Chondrocyte (in vitro differentiated cells): ENCODE data around the gene GFY. TPM values are rescaled to one million over a fixed set of nuclear protein-coding genes. Genes with fewer than 3 reads are reported as not detected.

Experiments used
- DNase-seq: peaks from one replicate; pipeline ENCODE4 v3.0.0; 2021; ENCODE audit warnings: mixed read lengths, low spot score
- H3K27ac Mint-ChIP-seq: one replicate; pipeline ENCODE4 v1.8.0; 2021; ENCODE audit warnings: mild to moderate bottlenecking, moderate library complexity, mixed read lengths; ENCODE audit not compliant: unreplicated experiment
- H3K27me3 Mint-ChIP-seq: 2 replicates; pipeline ENCODE4 v1.8.0; 2021; ENCODE audit warnings: low read depth, mixed read lengths
- H3K36me3 Mint-ChIP-seq: 2 replicates; pipeline ENCODE4 v1.8.0; 2021; ENCODE audit warnings: low read depth, mixed read lengths
- H3K4me1 Mint-ChIP-seq: 2 replicates; pipeline ENCODE4 v1.8.0; 2021; ENCODE audit warnings: low read depth, mild to moderate bottlenecking, mixed read lengths
- H3K4me3 Mint-ChIP-seq: one replicate; pipeline ENCODE4 v1.8.0; 2021; ENCODE audit warnings: mild to moderate bottlenecking, moderate library complexity, mixed read lengths; ENCODE audit not compliant: unreplicated experiment
- H3K9me3 Mint-ChIP-seq: 2 replicates; pipeline ENCODE4 v1.8.0; 2021; ENCODE audit warnings: low read depth, mixed read lengths
- total RNA-seq: library from RNA; stranded (reverse); gene quantifications from 3 replicates; pipeline ENCODE4 v1.2.1, GENCODE V29; 2021
- TF ChIP-seq, protein P1 (sequence below): fragments of 200-600 bp; sonication (generic); IDR thresholded peaks from 2 replicates; pipeline ENCODE4 v1.5.0; 2021; ENCODE audit warnings: antibody characterized with exemption, mild to moderate bottlenecking, moderate library complexity

Gene GFY
- total RNA-seq, 1 donor from 2014 or later = not detected

- Mint-ChIP-seq H3K36me3 (no peaks in the 10 kb centered on the region), H3K27me3 (peaks cover 23% of the 10 kb centered on the region), H3K27ac (no peak overlapping the region), H3K4me1 (no peaks in the 10 kb centered on the region), H3K9me3 (no peaks in the 10 kb centered on the region), H3K4me3 (no peak overlapping the region)
- DNase-seq = no peak
- TF ChIP-seq, protein P1, sequence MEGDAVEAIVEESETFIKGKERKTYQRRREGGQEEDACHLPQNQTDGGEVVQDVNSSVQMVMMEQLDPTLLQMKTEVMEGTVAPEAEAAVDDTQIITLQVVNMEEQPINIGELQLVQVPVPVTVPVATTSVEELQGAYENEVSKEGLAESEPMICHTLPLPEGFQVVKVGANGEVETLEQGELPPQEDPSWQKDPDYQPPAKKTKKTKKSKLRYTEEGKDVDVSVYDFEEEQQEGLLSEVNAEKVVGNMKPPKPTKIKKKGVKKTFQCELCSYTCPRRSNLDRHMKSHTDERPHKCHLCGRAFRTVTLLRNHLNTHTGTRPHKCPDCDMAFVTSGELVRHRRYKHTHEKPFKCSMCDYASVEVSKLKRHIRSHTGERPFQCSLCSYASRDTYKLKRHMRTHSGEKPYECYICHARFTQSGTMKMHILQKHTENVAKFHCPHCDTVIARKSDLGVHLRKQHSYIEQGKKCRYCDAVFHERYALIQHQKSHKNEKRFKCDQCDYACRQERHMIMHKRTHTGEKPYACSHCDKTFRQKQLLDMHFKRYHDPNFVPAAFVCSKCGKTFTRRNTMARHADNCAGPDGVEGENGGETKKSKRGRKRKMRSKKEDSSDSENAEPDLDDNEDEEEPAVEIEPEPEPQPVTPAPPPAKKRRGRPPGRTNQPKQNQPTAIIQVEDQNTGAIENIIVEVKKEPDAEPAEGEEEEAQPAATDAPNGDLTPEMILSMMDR = no peak
Measured at GRCh38 chr19:49393881-49394280, 31.3 kb upstream of the GFY start.

- Mint-ChIP-seq H3K4me1 (no peaks in the 10 kb centered on the region), H3K9me3 (no peaks in the 10 kb centered on the region), H3K27ac (no peak overlapping the region), H3K4me3 (no peak overlapping the region), H3K36me3 (no peaks in the 10 kb centered on the region), H3K27me3 (peaks cover 17% of the 10 kb centered on the region)
- no peak for DNase-seq
- TF ChIP-seq, protein P1 = no peak
Measured at GRCh38 chr19:49395581-49396407, 29.4 kb upstream of the GFY start.

DNA sequence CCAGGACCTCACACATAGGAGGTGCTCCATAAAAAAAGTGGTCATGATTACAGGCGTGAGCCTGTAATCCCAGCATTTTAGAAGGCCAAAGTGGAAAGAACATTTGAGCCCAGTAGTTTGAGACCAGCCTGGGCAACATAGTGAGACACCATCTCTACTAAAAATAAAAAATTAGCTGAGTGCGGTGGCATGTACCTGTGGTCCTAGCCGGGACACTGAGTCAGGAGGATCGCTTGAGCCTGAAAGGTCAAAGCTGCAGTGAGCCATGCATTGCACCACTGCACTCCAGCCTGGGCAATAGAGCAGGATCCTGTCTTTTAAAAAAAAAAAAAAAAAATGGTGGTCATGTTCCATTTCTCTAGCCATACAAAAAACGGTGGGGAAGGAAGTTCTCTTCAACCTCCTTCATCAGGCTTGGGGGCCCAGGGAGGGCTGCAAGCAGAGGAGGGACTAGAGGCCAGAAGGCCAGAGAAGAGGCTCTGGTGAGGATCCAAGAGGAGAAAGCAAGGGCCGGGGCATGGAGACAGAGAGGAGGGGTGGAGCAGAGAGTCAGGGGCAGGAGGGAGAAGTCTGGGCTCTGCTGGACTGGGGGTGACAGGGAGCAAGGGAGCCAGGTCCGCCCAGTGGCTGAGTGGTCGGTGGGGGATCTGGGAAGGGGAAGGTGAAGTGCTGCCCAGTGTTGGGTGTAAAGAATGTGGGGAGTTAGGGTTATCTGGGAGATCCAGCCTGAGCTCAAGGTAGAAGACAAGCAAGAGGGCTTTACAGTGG, 28.3 kb upstream of the GFY start:
- Mint-ChIP-seq H3K4me1 (no peaks in the 10 kb centered on the region), H3K27ac (no peak overlapping the region), H3K27me3 (peaks cover 13% of the 10 kb centered on the region), H3K4me3 (no peak overlapping the region), H3K36me3 (no peaks in the 10 kb centered on the region), H3K9me3 (no peaks in the 10 kb centered on the region)
- DNase-seq = no peak
- TF ChIP-seq, protein P1 = no peak

DNA sequence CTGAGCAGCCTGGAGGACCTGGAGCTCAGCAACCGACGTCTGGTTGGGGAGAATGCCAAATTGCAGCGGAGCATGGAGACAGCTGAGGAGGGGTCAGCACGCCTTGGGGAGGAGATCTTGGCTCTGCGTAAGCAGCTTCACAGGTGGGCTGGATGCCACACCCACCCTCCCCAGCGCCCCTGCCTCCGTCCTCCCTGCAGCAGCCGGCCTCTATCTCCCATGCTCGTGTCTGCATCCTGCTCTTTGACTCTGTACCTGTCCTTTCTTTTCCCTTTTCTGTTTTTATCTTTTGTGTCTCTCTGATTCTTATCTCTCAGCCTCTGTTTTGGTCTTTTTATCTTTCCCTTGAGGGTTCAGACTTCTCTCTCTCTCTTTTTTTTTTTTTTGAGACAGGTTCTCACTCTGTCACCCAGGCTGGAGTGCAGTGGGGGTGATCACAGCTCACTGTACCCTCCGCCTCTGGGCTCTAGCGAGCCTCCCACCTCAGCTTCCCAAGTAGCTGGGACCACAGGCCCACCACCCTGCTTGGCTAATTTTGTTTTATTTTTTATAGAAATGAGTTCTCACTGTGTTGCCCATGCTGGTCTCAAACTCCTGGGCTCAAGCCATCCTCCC, 27.1 kb upstream of the GFY start:
- TF ChIP-seq, protein P1 = no peak
- H3K27me3 Mint-ChIP-seq = peaks cover 7% of the 10 kb centered on the region
- H3K4me1 Mint-ChIP-seq = no peaks in the 10 kb centered on the region
- no peak overlapping the region for H3K4me3 Mint-ChIP-seq
- no peak for DNase-seq
- no peaks in the 10 kb centered on the region for H3K36me3 Mint-ChIP-seq
- no peaks in the 10 kb centered on the region for H3K9me3 Mint-ChIP-seq
- no peak overlapping the region for H3K27ac Mint-ChIP-seq

GRCh38 chr19:49398931-49399330, 26.3 kb upstream of the GFY start:
- no peak overlapping the region for H3K27ac Mint-ChIP-seq
- H3K27me3 Mint-ChIP-seq = peaks cover 7% of the 10 kb centered on the region
- TF ChIP-seq, protein P1 = no peak
- H3K9me3 Mint-ChIP-seq = no peaks in the 10 kb centered on the region
- H3K4me3 Mint-ChIP-seq = no peak overlapping the region
- H3K36me3 Mint-ChIP-seq = no peaks in the 10 kb centered on the region
- no peak for DNase-seq
- H3K4me1 Mint-ChIP-seq = peaks cover 6% of the 10 kb centered on the region
